LNCAP (cell line): ENCODE results near the gene CAMK2B.

Source experiments
- TF ChIP-seq, protein P1 (sequence below): fragments of 450-650 bp; IDR thresholded peaks from 2 replicates; pipeline ENCODE4 v1.5.1; 2017; ENCODE audit warnings: mild to moderate bottlenecking

Gene CAMK2B

DNA sequence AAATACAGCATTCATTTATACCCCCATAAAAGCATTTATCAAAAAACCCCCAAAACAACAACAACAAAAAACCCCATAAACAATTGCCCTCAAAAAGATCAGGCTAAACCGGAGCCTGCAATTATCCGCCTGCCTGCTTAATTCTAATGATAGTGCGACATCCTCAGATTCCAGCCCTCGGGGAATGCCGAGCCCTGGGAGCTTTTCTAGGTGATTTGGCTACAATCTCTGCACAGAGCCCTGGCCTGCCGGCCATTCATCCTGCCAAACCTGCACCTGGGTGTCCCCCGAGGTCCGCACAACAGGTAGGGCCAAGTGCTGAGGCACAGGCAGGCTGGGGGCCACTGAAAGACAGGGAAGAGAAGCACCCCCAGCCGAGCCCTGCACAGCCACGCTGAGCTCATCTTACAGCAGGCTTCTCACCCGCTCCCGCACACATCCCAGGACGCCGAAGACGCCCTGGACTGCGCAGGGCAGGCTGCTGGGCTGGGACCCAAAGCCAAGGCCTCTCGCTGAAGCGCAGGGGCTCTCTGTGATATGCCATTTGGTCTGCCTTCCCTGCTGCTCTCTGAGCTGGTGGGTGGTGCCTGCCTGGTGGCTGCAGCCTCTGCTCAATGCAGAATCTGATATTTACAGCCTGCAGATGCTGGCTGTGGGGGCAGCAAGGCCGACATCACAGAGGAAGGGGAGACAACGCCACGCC is 57.5 kb downstream of the CAMK2B start:
- TF ChIP-seq, protein P1, sequence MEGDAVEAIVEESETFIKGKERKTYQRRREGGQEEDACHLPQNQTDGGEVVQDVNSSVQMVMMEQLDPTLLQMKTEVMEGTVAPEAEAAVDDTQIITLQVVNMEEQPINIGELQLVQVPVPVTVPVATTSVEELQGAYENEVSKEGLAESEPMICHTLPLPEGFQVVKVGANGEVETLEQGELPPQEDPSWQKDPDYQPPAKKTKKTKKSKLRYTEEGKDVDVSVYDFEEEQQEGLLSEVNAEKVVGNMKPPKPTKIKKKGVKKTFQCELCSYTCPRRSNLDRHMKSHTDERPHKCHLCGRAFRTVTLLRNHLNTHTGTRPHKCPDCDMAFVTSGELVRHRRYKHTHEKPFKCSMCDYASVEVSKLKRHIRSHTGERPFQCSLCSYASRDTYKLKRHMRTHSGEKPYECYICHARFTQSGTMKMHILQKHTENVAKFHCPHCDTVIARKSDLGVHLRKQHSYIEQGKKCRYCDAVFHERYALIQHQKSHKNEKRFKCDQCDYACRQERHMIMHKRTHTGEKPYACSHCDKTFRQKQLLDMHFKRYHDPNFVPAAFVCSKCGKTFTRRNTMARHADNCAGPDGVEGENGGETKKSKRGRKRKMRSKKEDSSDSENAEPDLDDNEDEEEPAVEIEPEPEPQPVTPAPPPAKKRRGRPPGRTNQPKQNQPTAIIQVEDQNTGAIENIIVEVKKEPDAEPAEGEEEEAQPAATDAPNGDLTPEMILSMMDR: no peak

DNA sequence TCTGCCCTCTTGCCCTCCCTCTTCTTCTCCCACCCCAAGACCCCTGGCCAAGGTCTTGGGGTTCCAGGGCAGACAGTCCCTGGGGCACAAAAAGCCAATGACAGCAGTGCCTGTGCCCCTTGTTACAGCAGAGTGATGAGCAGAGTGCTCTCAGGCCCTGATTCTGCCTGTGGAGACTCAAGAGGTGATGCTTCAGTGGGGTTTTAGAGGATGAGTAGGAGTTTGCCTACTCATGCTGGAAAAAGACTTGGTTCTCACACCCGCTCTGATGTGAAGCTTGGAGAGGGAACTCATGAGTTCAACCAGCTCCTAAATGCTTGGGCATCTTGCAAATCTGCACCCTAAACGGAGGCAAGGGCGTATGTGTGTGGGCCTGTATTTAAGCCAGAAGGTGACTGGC is 58.2 kb downstream of the CAMK2B start:
- TF ChIP-seq, protein P1: no peak

DNA sequence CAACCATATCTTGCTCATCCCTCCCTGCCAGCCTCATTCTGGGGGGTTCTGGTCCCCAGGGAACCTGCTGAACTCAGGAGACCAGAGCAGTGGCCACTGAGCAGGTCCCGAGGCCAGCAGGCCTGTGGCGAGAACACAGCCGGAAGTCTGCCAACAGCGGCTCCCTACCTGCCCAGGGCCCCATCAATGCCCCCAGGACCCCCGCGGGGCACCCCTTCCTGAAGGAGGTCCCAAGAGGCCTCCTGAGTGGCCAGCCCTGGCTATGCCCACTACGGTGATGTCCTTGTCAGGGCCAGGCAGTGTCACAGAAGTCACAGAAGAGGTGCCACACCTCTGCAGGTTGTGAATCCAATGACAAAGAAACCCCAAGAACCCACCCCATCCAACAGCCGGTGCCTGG is 58.9 kb downstream of the CAMK2B start:
- TF ChIP-seq, protein P1: no peak

DNA sequence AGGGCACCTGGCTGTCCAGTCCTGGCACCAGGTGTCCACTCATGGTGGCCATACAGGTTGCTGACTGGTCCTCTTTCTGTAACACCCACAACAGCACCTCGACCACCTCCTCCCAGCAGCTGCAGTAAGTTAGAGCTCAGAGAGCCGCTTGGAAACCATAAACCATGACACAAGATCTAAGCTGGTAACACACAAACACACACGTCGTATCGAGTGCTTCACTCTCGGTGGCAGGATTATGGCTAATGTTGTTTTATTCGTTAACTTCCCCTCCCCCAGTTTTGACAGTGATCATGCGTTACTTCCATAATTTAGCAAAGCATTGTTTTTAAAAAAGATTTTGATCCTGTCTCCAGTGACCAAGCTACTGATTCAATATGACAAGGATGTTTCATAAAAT is 59.7 kb downstream of the CAMK2B start:
- TF ChIP-seq, protein P1: no peak

DNA sequence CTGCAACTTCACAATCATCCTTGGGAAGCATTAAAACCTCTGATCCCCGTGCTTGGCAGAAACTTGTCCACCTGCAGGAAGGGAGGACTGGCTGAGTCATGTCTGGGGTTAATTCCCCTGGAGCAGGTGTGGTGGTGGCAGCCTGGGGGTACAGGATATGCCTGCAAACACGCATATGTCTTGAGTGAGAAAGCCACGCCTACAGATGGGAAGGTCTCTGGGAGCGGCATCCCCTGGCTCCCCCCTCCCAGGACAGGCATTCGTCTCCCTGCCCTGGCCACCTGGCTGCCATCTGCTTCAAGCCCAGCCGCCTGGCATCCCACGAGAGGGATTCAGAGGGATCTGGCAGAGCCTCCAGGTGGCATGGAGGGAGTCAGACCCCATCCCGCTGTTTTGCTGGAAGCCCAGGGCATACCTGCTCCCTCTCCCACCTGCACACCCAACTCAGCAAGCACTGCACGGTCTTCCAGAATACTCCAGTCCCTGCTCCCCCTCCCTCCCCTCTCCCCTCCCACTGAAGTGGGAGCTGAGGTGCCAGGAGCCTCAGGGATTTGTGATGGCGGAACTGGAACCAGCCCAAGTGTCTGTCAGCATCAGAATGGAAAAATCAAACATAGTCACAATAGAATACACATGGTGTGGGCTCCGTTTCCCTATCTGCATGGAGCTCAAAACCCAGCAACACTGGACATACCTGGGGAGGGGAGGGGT is 61.0 kb downstream of the CAMK2B start:
- TF ChIP-seq, protein P1: no peak

DNA sequence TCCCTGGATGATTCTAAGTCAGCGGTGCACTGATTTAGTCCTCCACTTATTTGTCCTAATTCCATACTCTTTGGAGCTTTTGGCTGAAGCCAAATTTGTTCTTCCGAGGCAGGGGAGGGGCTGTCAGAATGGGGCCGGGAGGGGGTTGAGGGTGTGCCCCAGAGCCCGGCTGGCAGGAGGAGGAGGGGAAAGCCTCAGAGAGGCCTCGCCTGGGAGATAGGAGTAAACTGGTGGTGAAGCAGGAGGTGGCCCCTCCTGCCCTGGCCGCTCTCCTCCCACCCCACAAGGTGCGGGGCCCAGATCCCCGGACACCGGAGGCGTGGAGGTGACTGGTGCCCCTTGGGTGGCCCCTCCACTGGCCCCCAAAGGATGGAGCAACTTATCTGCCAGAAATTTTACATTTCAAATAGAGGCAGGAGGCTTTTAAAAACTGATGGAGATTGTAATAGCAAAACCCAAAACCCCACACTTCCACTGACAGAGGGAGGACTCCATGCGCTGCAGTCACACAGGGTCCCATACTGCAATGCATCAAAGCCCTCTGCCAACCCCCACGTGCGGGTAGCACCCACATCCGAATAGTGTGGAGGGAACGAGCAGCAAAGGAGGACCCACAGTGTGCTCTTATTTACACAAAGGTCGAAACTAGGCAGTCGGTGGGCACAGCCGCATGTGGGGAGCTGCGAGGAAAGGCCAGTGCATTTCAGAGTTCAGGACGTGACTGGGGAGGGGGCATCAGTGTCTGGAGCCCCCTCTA is 61.9 kb downstream of the CAMK2B start:
- TF ChIP-seq, protein P1: no peak

DNA sequence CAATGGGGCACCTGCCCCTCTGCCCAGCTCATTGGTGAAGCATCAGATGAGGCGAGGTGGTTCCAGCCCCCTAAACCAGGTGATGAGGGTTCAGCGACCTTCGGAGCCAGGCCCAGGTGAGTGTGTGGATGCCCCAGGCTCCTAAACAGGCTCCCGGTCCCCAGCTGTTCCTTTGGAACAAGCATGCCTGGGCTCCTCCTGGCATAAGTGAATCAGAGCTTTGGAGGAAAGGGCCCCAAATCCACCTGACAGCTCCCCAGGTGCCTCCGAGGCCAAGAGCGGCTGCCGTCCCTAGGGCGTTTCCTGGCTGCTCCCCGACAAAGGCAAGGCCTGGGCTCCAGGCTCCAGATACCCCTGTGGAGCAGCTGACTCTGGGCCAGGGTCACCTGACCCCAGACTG is 63.4 kb downstream of the CAMK2B start:
- TF ChIP-seq, protein P1: no peak
